CD14-positive monocyte (primary cell): ENCODE results near the gene TMEM192. TPM values are rescaled to one million over a fixed set of nuclear protein-coding genes. Genes with fewer than 3 reads are reported as not detected.

ENCODE experiments used
- DNase-seq, 3 donors: peaks; one replicate each; pipeline ENCODE4 v3.0.0-alpha.2; 2011 to 2022
- H2AFZ ChIP-seq: 2 replicates; pipeline ENCODE4 v1.6.0; 2012; ENCODE audit warnings: mild to moderate bottlenecking, low read depth, low read length, inconsistent platforms; ENCODE audit not compliant: insufficient read depth, poor library complexity, severe bottlenecking
- H3K27ac ChIP-seq, 2 donors: 1 replicate in 1 of 2; 2 replicates in 1 of 2; pipeline ENCODE4 v1.5.1; 2012 to 2013; ENCODE audit warnings: low read length in 2 of 2, control low read depth in 1 of 2, inconsistent platforms in 1 of 2, low read depth in 1 of 2, mild to moderate bottlenecking in 1 of 2
- H3K27me3 ChIP-seq, 2 donors: one replicate each; pipeline versions ENCODE4 v1.6.0 to v1.6.1; 2011 to 2013; ENCODE audit warnings: low read length in 2 of 2; ENCODE audit not compliant: control insufficient read depth in 2 of 2, insufficient read depth in 2 of 2
- H3K36me3 ChIP-seq, 2 donors: replicated peaks in 1 of 2; 1 replicate in 1 of 2; 2 replicates in 1 of 2; pipeline versions ENCODE4 v1.5.1 to v1.6.1; 2012 to 2013; ENCODE audit warnings: low read length in 2 of 2, control low read depth in 1 of 2, inconsistent platforms in 1 of 2, mild to moderate bottlenecking in 1 of 2; ENCODE audit not compliant: insufficient read depth in 2 of 2, control insufficient read depth in 1 of 2
- H3K4me1 ChIP-seq, 2 donors: 1 replicate in 1 of 2; 2 replicates in 1 of 2; pipeline versions ENCODE4 v1.5.1 to v1.6.1; 2012 to 2013; ENCODE audit warnings: low read length in 2 of 2, control low read depth in 1 of 2, inconsistent platforms in 1 of 2, mild to moderate bottlenecking in 1 of 2, moderate library complexity in 1 of 2; ENCODE audit not compliant: insufficient read depth in 2 of 2, control insufficient read depth in 1 of 2
- H3K4me2 ChIP-seq: replicated peaks from 2 replicates; pipeline ENCODE3; 2012; ENCODE audit warnings: low read length, moderate library complexity, mild to moderate bottlenecking; ENCODE audit not compliant: poor library complexity, severe bottlenecking; ENCODE audit errors: extremely low read depth
- H3K4me3 ChIP-seq, 3 experiments: fragments of 200-600 bp in 1 of 3; sonication (generic) in 1 of 3; replicated peaks in 1 of 3; 1 replicate in 2 of 3; 2 replicates in 1 of 3; pipeline ENCODE4 v1.5.1; 2011 to 2013; ENCODE audit warnings: low read length in 3 of 3, mild to moderate bottlenecking in 3 of 3, control low read depth in 2 of 3, low read depth in 2 of 3, inconsistent platforms in 1 of 3, moderate library complexity in 1 of 3
- H3K79me2 ChIP-seq: 2 replicates; pipeline ENCODE4 v1.6.0; 2012; ENCODE audit warnings: mild to moderate bottlenecking, control low read depth, inconsistent platforms, low read length, moderate library complexity; ENCODE audit not compliant: insufficient read depth
- H3K9ac ChIP-seq: 2 replicates; pipeline ENCODE4 v1.6.0; 2017; ENCODE audit warnings: low read length, mild to moderate bottlenecking; ENCODE audit not compliant: insufficient read depth, poor library complexity, severe bottlenecking
- H3K9me3 ChIP-seq, 2 donors: replicated peaks in 1 of 2; 1 replicate in 1 of 2; 2 replicates in 1 of 2; pipeline versions ENCODE4 v1.5.1 to v1.6.1; 2012 to 2013; ENCODE audit warnings: low read length in 2 of 2, control low read depth in 1 of 2; ENCODE audit not compliant: control insufficient read depth in 1 of 2, insufficient read depth in 1 of 2
- H4K20me1 ChIP-seq: 2 replicates; pipeline ENCODE4 v1.6.0; 2012; ENCODE audit warnings: mild to moderate bottlenecking, low read length, control low read depth, moderate library complexity; ENCODE audit not compliant: insufficient read depth
- H3K27ac Mint-ChIP-seq, 7 donors: one replicate each; pipeline ENCODE4 v1.8.0; 2020; ENCODE audit warnings: mild to moderate bottlenecking in 7 of 7, mixed read lengths in 7 of 7, moderate library complexity in 6 of 7, inconsistent platforms in 2 of 7
- H3K27me3 Mint-ChIP-seq, 3 donors: one replicate each; pipeline ENCODE4 v1.8.0; 2021 to 2022; ENCODE audit warnings: low read depth in 3 of 3, mild to moderate bottlenecking in 3 of 3, mixed read lengths in 3 of 3, moderate library complexity in 3 of 3, inconsistent platforms in 1 of 3
- H3K36me3 Mint-ChIP-seq, 2 donors: one replicate each; pipeline ENCODE4 v1.8.0; 2020; ENCODE audit warnings: mixed read lengths in 2 of 2, inconsistent platforms in 1 of 2, mild to moderate bottlenecking in 1 of 2
- H3K4me1 Mint-ChIP-seq: one replicate; pipeline ENCODE4 v1.8.0; 2020; ENCODE audit warnings: mild to moderate bottlenecking, mixed read lengths
- H3K4me3 Mint-ChIP-seq, 2 donors: one replicate each; pipeline ENCODE4 v1.8.0; 2020; ENCODE audit warnings: mild to moderate bottlenecking in 2 of 2, mixed read lengths in 2 of 2, moderate library complexity in 1 of 2
- H3K9me3 Mint-ChIP-seq, 7 donors: one replicate each; pipeline ENCODE4 v1.8.0; 2020 to 2022; ENCODE audit warnings: mixed read lengths in 7 of 7, mild to moderate bottlenecking in 6 of 7, moderate library complexity in 6 of 7, inconsistent platforms in 2 of 7
- CTCF ChIP-seq: fragments of 200-600 bp; IDR thresholded peaks from one replicate; pipeline ENCODE4 v1.8.0; 2022; ENCODE audit warnings: antibody characterized with exemption, mild to moderate bottlenecking
- WGBS: methylation state at CpG from one replicate; pipeline ENCODE4 v1.1.5; 2013; ENCODE audit warnings: missing lambda C conversion rate; ENCODE audit not compliant: insufficient coverage; 5-methylcytosine and 5-hydroxymethylcytosine counted together
- intact Hi-C, 2 donors: fragments of 100-400 bp; cut with micrococcal nuclease; formaldehyde crosslinking; loops; one replicate each; pipeline versions ENCODE4 v1.15.0 to v1.15.1; 2023
- polyA plus RNA-seq, 3 donors: library from polyadenylated mRNA; depleted of rRNA in 1 of 3; unstranded in 2 of 3; stranded (reverse) in 1 of 3; fragments of 300-500 nt in 2 of 3; fragments of >200 nt in 1 of 3; fragmentation: Illumina TruSeq in 2 of 3; gene quantifications; 1 replicate in 2 of 3; 2 replicates in 1 of 3; pipeline ENCODE4 v1.2.3, GENCODE V29; 2012 to 2021

Gene TMEM192
- polyA plus RNA-seq, 3 donors, result 7.3 to 22.4 (median 15.5) TPM

GRCh38 chr4:165096776-165097175, 15.9 kb downstream of the TMEM192 start:
- H3K9me3 Mint-ChIP-seq, result peaks cover 0 to 1% (median 0%) of the 10 kb centered on the region in 7 donors
- peaks cover 58 to 87% of the 10 kb centered on the region in 2 donors for H3K36me3 ChIP-seq
- WGBS, result 80% methylated on average over 1 of the region's 2 CpGs
- TF ChIP-seq CTCF, result peak; percentile 34
- H2AFZ ChIP-seq, result no peak overlapping the region
- no peak overlapping the region for H3K9ac ChIP-seq
- no peak overlapping the region for H3K4me3 Mint-ChIP-seq
- H3K36me3 Mint-ChIP-seq, result peaks cover 50 to 86% of the 10 kb centered on the region in 2 donors
- no peaks in the 10 kb centered on the region for H4K20me1 ChIP-seq
- no peak for DNase-seq
- H3K27ac ChIP-seq, result no peak overlapping the region
- no peak overlapping the region for H3K4me3 ChIP-seq
- H3K27me3 Mint-ChIP-seq, result no peaks in the 10 kb centered on the region
- intact Hi-C loops, result no loop called here
- H3K79me2 ChIP-seq, result no peaks in the 10 kb centered on the region
- no peaks in the 10 kb centered on the region for H3K4me1 ChIP-seq
- no peaks in the 10 kb centered on the region for H3K27me3 ChIP-seq
- H3K4me1 Mint-ChIP-seq, result no peaks in the 10 kb centered on the region
- H3K27ac Mint-ChIP-seq, result no peak overlapping the region
- H3K4me2 ChIP-seq, result no peak overlapping the region
- no peaks in the 10 kb centered on the region for H3K9me3 ChIP-seq

- no peak overlapping the region for H3K27ac Mint-ChIP-seq
- Histone ChIP-seq H3K4me1 (no peaks in the 10 kb centered on the region), H3K79me2 (no peaks in the 10 kb centered on the region), H2AFZ (no peak overlapping the region), H3K4me3 (no peak overlapping the region), H3K27me3 (no peaks in the 10 kb centered on the region), H3K4me2 (no peak overlapping the region), H4K20me1 (no peaks in the 10 kb centered on the region), H3K9me3 (no peaks in the 10 kb centered on the region), H3K27ac (no peak overlapping the region), H3K9ac (no peak overlapping the region), H3K36me3 (peaks cover 51 to 89% of the 10 kb centered on the region in 2 donors)
- peaks cover 0 to 1% (median 0%) of the 10 kb centered on the region in 7 donors for H3K9me3 Mint-ChIP-seq
- intact Hi-C loops, result no loop called here
- no peaks in the 10 kb centered on the region for H3K4me1 Mint-ChIP-seq
- no peak for DNase-seq
- H3K4me3 Mint-ChIP-seq, result no peak overlapping the region
- no CpG with 5 or more reads among the region's 1 CpG for WGBS
- no peaks in the 10 kb centered on the region for H3K27me3 Mint-ChIP-seq
- H3K36me3 Mint-ChIP-seq, result peaks cover 44 to 85% of the 10 kb centered on the region in 2 donors
- TF ChIP-seq CTCF, result no peak
Measured at GRCh38 chr4:165095291-165095690, 17.4 kb downstream of the TMEM192 start.
